OCI-LY1 (cell line): ENCODE results near the gene RAN.

Experiments used
- H2AFZ ChIP-seq: fragments of 200-600 bp; sonication (generic), shearing (Covaris generic); 2 replicates; pipeline ENCODE4 v1.6.0; 2014; ENCODE audit warnings: antibody characterized with exemption, mild to moderate bottlenecking, low read length
- H3F3A ChIP-seq: fragments of 200-600 bp; sonication (generic), shearing (Covaris generic); 2 replicates; pipeline ENCODE4 v1.6.0; 2014; ENCODE audit warnings: mild to moderate bottlenecking, antibody characterized with exemption, low read length, moderate library complexity; ENCODE audit not compliant: insufficient read depth
- H3K27ac ChIP-seq: fragments of 200-600 bp; sonication (generic); 2 replicates; pipeline ENCODE4 v1.5.1; 2014; ENCODE audit warnings: low read length, mixed run types, mild to moderate bottlenecking, low read depth; ENCODE audit not compliant: poor library complexity, severe bottlenecking
- H3K27me3 ChIP-seq: fragments of 200-600 bp; sonication (generic); 2 replicates; pipeline ENCODE4 v1.6.0; 2014; ENCODE audit warnings: antibody characterized with exemption, mild to moderate bottlenecking, low read length, moderate library complexity; ENCODE audit not compliant: insufficient read depth
- H3K36me3 ChIP-seq: fragments of 200-600 bp; sonication (generic); 2 replicates; pipeline ENCODE4 v1.6.1; 2014; ENCODE audit warnings: mild to moderate bottlenecking, antibody characterized with exemption, low read length, moderate library complexity, mixed read lengths; ENCODE audit not compliant: insufficient read depth
- H3K4me1 ChIP-seq: fragments of 200-600 bp; sonication (generic); 2 replicates; pipeline ENCODE4 v1.5.1; 2014; ENCODE audit warnings: mild to moderate bottlenecking, low read length, moderate library complexity; ENCODE audit not compliant: insufficient read depth, severe bottlenecking
- H3K4me2 ChIP-seq: fragments of 200-600 bp; sonication (generic), shearing (Covaris generic); 2 replicates; pipeline ENCODE4 v1.6.1; 2014; ENCODE audit warnings: low read length
- H3K4me3 ChIP-seq: fragments of 200-600 bp; sonication (generic); 2 replicates; pipeline ENCODE4 v1.5.1; 2014; ENCODE audit warnings: low read length, low read depth, mild to moderate bottlenecking, mixed read lengths; ENCODE audit not compliant: poor library complexity, severe bottlenecking
- H3K79me2 ChIP-seq: fragments of 200-600 bp; shearing (Covaris generic); 2 replicates; pipeline ENCODE4 v1.6.1; 2016; ENCODE audit warnings: mixed run types, low read length, mixed read lengths; ENCODE audit not compliant: insufficient read depth
- H3K9ac ChIP-seq: fragments of 200-600 bp; sonication (generic), shearing (Covaris generic); 2 replicates; pipeline ENCODE4 v1.6.1; 2014; ENCODE audit warnings: mild to moderate bottlenecking, low read length, mixed read lengths
- H3K9me2 ChIP-seq: fragments of 200-600 bp; sonication (generic), shearing (Covaris generic); 2 replicates; pipeline ENCODE4 v1.6.1; 2014; ENCODE audit warnings: low read depth, mild to moderate bottlenecking, low read length, mixed read lengths
- H3K9me3 ChIP-seq: fragments of 200-600 bp; shearing (Covaris generic); 2 replicates; pipeline ENCODE4 v1.6.1; 2014; ENCODE audit warnings: low read length, mixed read lengths
- H4K20me1 ChIP-seq: fragments of 200-600 bp; sonication (generic), shearing (Covaris generic); 2 replicates; pipeline ENCODE4 v1.6.0; 2016; ENCODE audit warnings: mild to moderate bottlenecking, low read length; ENCODE audit not compliant: insufficient read depth
- CTCF ChIP-seq: fragments of 200-600 bp; sonication (generic), shearing (Covaris generic); IDR thresholded peaks from 2 replicates; pipeline ENCODE4 v1.5.1; 2017; ENCODE audit warnings: mild to moderate bottlenecking, antibody characterized with exemption, low read length, moderate library complexity, mixed read lengths
- EZH2 ChIP-seq: fragments of 200-600 bp; sonication (generic), shearing (Covaris generic); IDR thresholded peaks from 2 replicates; pipeline ENCODE4 v1.8.0; 2017; ENCODE audit warnings: borderline replicate concordance, mixed run types, mild to moderate bottlenecking, antibody characterized with exemption, low read length, moderate library complexity, mixed read lengths

The RAN gene

GRCh38 chr12:130849561-130850417 is 22.1 kb upstream of the RAN start:
- H2AFZ ChIP-seq = no peak overlapping the region

DNA sequence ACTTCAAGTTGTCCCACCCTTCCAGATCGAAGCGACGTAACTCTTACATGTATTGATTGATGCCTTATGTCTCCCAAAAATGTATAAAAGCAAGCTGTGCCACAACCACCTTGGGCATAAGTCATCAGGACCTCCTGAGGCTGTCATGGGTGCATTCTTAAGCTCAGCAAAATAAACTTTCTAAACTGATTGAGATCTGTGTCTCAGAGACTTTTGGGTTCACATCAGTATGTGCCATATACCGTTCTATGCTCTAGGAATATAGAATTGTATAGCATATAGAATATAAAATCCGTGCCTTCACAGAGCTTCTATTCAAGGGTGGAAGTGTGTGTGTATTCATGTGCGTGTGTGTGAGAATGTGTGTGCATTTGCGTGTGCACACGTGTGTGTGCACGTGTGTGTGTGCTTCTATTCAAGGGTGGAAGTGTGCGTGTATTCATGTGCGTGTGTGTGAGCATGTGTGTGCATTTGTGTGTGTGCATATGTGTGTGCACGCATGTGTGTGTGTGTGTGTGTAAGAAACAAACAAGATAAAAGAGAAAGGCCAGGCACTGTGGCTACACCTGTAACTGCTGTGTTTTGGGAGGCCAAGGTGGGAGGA is 21.3 kb upstream of the RAN start:
- Histone ChIP-seq H3K27ac (no peak overlapping the region), H3K4me3 (no peak overlapping the region), H3K4me2 (no peak overlapping the region), H3K9me2 (no peaks in the 10 kb centered on the region), H3K4me1 (no peaks in the 10 kb centered on the region), H3K36me3 (no peaks in the 10 kb centered on the region), H2AFZ (no peak overlapping the region), H3F3A (no peaks in the 10 kb centered on the region), H4K20me1 (no peaks in the 10 kb centered on the region), H3K27me3 (no peaks in the 10 kb centered on the region), H3K79me2 (no peaks in the 10 kb centered on the region), H3K9me3 (no peaks in the 10 kb centered on the region), H3K9ac (no peak overlapping the region)
- TF ChIP-seq EZH2 (no peak), CTCF (no peak)

More at GRCh38 chr12:130849561-130850417, 22.1 kb upstream of the RAN start:
- H3F3A ChIP-seq = no peaks in the 10 kb centered on the region
- no peaks in the 10 kb centered on the region for H3K9me3 ChIP-seq
- no peaks in the 10 kb centered on the region for H3K4me1 ChIP-seq
- no peaks in the 10 kb centered on the region for H3K79me2 ChIP-seq
- no peak overlapping the region for H3K4me3 ChIP-seq
- no peak overlapping the region for H3K9ac ChIP-seq
- H3K36me3 ChIP-seq = no peaks in the 10 kb centered on the region; the same call in 1 of the 2 replicates
- no peaks in the 10 kb centered on the region for H4K20me1 ChIP-seq
- H3K27ac ChIP-seq = no peak overlapping the region
- TF ChIP-seq CTCF = no peak
- no peaks in the 10 kb centered on the region for H3K27me3 ChIP-seq
- no peak overlapping the region for H3K4me2 ChIP-seq
- no peaks in the 10 kb centered on the region for H3K9me2 ChIP-seq

GRCh38 chr12:130856088-130856487 is 15.8 kb upstream of the RAN start:
- H4K20me1 ChIP-seq = no peaks in the 10 kb centered on the region
- TF ChIP-seq EZH2 (no peak), CTCF (no peak)
- no peak overlapping the region for H3K4me3 ChIP-seq
- no peak overlapping the region for H3K9ac ChIP-seq
- no peaks in the 10 kb centered on the region for H3K4me1 ChIP-seq
- H3K9me3 ChIP-seq = peaks cover 6% of the 10 kb centered on the region; the same call in 1 of the 2 replicates
- H3K27ac ChIP-seq = no peak overlapping the region
- H3K9me2 ChIP-seq = no peaks in the 10 kb centered on the region
- no peak overlapping the region for H2AFZ ChIP-seq
- peaks cover 4% of the 10 kb centered on the region; the same call in 1 of the 2 replicates for H3K27me3 ChIP-seq
- no peak overlapping the region for H3K4me2 ChIP-seq
- no peaks in the 10 kb centered on the region for H3K79me2 ChIP-seq
- peaks cover 4% of the 10 kb centered on the region; the same call in 1 of the 2 replicates for H3K36me3 ChIP-seq
- H3F3A ChIP-seq = no peaks in the 10 kb centered on the region
